ENCODE measurements around the gene HAAO.

HAAO gene

DNA sequence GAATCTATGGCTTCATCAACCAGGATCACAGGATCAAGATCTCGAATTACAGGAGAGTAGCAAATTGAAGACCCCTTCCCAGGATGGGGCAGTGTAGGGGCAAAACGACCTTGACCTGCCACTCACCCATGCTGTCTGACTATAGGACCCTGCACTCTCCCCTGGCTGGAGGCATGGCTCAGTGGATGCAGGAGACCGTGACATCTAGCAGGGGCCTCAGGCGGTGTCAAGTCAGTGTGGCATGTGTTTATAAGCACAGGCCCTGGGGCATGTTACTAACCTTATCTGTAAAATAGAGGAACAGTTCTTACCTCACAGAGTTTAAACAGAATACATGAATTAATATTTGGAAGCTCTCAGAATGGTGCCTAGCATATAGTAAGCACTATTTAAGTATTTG, 3.5 kb downstream of the HAAO start:
- Histone ChIP-seq H3K9ac (ENCODE audit: low read depth, low read length, poor library complexity, severe bottlenecking) (no peak overlapping the region), H3K79me2 (ENCODE audit: insufficient read depth, low read length) (no peaks in the 10 kb centered on the region), H2AFZ (ENCODE audit: low read length) (no peak overlapping the region), H3K36me3 (ENCODE audit: insufficient read depth, low read length) (no peaks in the 10 kb centered on the region), H3K9me2 (replicated peaks; ENCODE audit: low read depth, low read length) (no peaks in the 10 kb centered on the region), H4K20me1 (ENCODE audit: insufficient read depth, low read length, poor library complexity, severe bottlenecking) (no peaks in the 10 kb centered on the region), H3K4me3 (ENCODE audit: low read length, poor library complexity, severe bottlenecking) (no peak overlapping the region), H3K4me2 (ENCODE audit: low read depth, low read length, poor library complexity, severe bottlenecking) (no peak overlapping the region), H3K9me3 (ENCODE audit: insufficient read depth, low read depth, low read length) (no peaks in the 10 kb centered on the region), H3F3A (ENCODE audit: low read depth) (no peaks in the 10 kb centered on the region), H3K27me3 (ENCODE audit: insufficient read depth, low read length, poor library complexity, severe bottlenecking) (no peaks in the 10 kb centered on the region), H3K4me1 (ENCODE audit: insufficient read depth, low read length, poor library complexity, severe bottlenecking) (peaks cover 7% of the 10 kb centered on the region)
- TF ChIP-seq EZH2phosphoT487 (IDR thresholded peaks at IDR 0.05; ENCODE audit: borderline replicate concordance), result no peak
- TF ChIP-seq, protein P1, sequence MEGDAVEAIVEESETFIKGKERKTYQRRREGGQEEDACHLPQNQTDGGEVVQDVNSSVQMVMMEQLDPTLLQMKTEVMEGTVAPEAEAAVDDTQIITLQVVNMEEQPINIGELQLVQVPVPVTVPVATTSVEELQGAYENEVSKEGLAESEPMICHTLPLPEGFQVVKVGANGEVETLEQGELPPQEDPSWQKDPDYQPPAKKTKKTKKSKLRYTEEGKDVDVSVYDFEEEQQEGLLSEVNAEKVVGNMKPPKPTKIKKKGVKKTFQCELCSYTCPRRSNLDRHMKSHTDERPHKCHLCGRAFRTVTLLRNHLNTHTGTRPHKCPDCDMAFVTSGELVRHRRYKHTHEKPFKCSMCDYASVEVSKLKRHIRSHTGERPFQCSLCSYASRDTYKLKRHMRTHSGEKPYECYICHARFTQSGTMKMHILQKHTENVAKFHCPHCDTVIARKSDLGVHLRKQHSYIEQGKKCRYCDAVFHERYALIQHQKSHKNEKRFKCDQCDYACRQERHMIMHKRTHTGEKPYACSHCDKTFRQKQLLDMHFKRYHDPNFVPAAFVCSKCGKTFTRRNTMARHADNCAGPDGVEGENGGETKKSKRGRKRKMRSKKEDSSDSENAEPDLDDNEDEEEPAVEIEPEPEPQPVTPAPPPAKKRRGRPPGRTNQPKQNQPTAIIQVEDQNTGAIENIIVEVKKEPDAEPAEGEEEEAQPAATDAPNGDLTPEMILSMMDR (conservative IDR thresholded peaks at IDR 0.05; ENCODE audit: low read length), result no peak

DNA sequence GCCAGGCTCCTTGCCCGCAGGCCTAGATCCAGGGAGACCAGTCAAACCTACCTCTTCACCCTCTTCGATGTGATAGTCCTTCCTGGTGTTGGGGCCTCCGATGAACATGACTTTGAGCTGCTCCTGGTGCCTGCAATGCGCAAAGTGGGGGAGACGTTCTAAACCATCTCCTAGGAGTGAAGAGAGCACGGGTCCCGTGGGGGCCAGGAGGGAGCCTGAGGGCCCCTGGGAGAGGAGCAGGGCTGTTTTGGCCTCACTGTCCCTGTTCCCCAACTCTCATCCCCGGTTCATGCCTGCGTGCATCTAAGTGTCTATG, 3.9 kb downstream of the HAAO start:
- no peaks in the 10 kb centered on the region for H3K27me3 ChIP-seq (ENCODE audit: insufficient read depth, low read length, poor library complexity, severe bottlenecking)
- peaks cover 7% of the 10 kb centered on the region for H3K4me1 ChIP-seq (ENCODE audit: insufficient read depth, low read length, poor library complexity, severe bottlenecking)
- no peak overlapping the region for H3K9ac ChIP-seq (ENCODE audit: low read depth, low read length, poor library complexity, severe bottlenecking)
- no peak overlapping the region for H3K4me2 ChIP-seq (ENCODE audit: low read depth, low read length, poor library complexity, severe bottlenecking)
- no peaks in the 10 kb centered on the region for H3K36me3 ChIP-seq (ENCODE audit: insufficient read depth, low read length)
- H2AFZ ChIP-seq (ENCODE audit: low read length), result no peak overlapping the region
- no peaks in the 10 kb centered on the region for H3K9me2 ChIP-seq (replicated peaks; ENCODE audit: low read depth, low read length)
- no peaks in the 10 kb centered on the region for H3F3A ChIP-seq (ENCODE audit: low read depth)
- no peaks in the 10 kb centered on the region for H3K9me3 ChIP-seq (ENCODE audit: insufficient read depth, low read depth, low read length)
- H3K79me2 ChIP-seq (ENCODE audit: insufficient read depth, low read length), result no peaks in the 10 kb centered on the region
- no peaks in the 10 kb centered on the region for H4K20me1 ChIP-seq (ENCODE audit: insufficient read depth, low read length, poor library complexity, severe bottlenecking)
- TF ChIP-seq, protein P1 (conservative IDR thresholded peaks at IDR 0.05; ENCODE audit: low read length), result no peak
- no peak for TF ChIP-seq EZH2phosphoT487 (IDR thresholded peaks at IDR 0.05; ENCODE audit: borderline replicate concordance)
- no peak overlapping the region for H3K4me3 ChIP-seq (ENCODE audit: low read length, poor library complexity, severe bottlenecking)

DNA sequence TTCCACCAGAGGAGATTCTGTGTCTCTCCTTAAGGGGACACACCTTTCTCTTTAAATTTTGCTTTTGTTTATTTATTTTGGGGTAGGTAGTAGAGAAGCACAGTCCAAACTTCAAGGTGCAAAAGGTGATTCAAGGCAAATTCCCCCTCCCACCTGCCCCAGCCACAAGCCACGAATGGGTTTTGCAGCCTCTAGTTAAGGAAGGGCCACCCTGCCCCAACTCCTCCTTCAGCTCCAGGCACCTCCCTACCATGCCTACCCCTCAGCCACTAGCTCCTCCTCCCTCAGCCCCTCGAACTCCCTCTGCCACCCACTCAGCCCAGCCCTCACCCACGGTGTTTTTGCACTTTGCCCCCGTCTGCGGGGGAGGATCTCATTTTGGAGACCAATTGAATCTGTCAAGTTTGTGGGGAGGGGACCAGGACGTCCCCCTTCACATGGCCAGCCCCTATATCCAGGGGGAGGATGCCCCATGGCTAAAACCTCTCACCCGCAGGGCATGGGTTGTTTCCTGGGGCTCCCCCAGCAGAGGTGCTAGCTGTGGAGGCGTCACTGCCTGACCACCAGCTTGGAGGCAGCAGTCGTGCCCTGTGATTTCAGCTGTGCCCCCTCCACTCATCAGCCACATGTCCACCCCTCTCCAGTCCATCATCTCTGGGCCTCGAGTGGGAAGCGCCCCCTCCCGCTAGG, 4.5 kb downstream of the HAAO start:
- no peaks in the 10 kb centered on the region for H3K9me3 ChIP-seq (ENCODE audit: insufficient read depth, low read depth, low read length)
- H3K4me3 ChIP-seq (ENCODE audit: low read length, poor library complexity, severe bottlenecking), result no peak overlapping the region
- H3K4me2 ChIP-seq (ENCODE audit: low read depth, low read length, poor library complexity, severe bottlenecking), result no peak overlapping the region
- no peak for TF ChIP-seq EZH2phosphoT487 (IDR thresholded peaks at IDR 0.05; ENCODE audit: borderline replicate concordance)
- TF ChIP-seq, protein P1 (conservative IDR thresholded peaks at IDR 0.05; ENCODE audit: low read length), result no peak
- no peaks in the 10 kb centered on the region for H3K79me2 ChIP-seq (ENCODE audit: insufficient read depth, low read length)
- H3K36me3 ChIP-seq (ENCODE audit: insufficient read depth, low read length), result no peaks in the 10 kb centered on the region
- no peaks in the 10 kb centered on the region for H3K9me2 ChIP-seq (replicated peaks; ENCODE audit: low read depth, low read length)
- H3F3A ChIP-seq (ENCODE audit: low read depth), result no peaks in the 10 kb centered on the region
- H3K9ac ChIP-seq (ENCODE audit: low read depth, low read length, poor library complexity, severe bottlenecking), result no peak overlapping the region
- peaks cover 7% of the 10 kb centered on the region for H3K4me1 ChIP-seq (ENCODE audit: insufficient read depth, low read length, poor library complexity, severe bottlenecking)
- no peaks in the 10 kb centered on the region for H3K27me3 ChIP-seq (ENCODE audit: insufficient read depth, low read length, poor library complexity, severe bottlenecking)
- no peak overlapping the region for H2AFZ ChIP-seq (ENCODE audit: low read length)
- no peaks in the 10 kb centered on the region for H4K20me1 ChIP-seq (ENCODE audit: insufficient read depth, low read length, poor library complexity, severe bottlenecking)
